GM19025 (cell line): ENCODE measurements around the gene TUT4.

ENCODE experiments used
- ATAC-seq: cut with Tn5 transposase; IDR thresholded peaks from one replicate; pipeline ENCODE4 v1.9.1; 2021; ENCODE audit warnings: mild to moderate bottlenecking, low read depth, moderate library complexity; ENCODE audit not compliant: unreplicated experiment

Gene TUT4

DNA sequence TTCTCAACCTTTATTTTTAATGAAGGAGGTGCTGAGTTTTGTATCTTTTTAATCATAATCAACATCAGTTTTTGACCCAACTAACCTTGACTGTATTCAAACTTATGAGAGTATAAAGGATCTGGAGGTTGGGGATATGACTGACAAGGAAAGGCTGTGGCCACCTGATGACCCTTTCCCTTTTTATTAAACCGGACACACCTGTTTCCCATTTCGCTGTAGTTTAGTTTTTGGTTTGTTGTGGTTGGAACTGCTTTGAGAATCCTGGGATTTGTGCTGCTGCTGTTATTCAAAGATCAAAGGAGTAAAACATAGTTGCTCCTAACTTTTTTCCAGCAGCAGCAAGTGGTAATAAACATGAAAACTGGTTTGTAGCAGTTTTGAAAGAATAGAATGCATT lies 136.1 kb downstream of the TUT4 start:
- ATAC-seq = no peak

DNA sequence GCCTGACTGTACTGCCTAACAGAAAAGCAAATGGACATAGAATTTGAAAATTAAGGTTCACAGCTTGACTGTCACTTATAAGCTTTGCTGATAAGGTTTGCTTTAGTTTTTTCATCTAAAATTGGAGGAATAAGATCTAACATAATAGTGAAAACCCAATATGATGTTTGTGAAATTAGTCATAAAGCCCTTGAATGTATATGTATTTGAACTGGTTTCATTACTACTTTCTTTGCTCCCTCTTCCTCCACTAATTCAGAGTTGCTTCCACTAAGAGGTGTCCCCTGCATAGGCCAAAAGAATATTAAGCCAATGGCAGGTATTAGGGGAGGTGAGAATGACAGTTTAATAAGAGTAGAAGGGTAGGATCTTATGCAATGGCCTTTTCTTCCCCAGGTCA lies 137.9 kb downstream of the TUT4 start:
- ATAC-seq = no peak

DNA sequence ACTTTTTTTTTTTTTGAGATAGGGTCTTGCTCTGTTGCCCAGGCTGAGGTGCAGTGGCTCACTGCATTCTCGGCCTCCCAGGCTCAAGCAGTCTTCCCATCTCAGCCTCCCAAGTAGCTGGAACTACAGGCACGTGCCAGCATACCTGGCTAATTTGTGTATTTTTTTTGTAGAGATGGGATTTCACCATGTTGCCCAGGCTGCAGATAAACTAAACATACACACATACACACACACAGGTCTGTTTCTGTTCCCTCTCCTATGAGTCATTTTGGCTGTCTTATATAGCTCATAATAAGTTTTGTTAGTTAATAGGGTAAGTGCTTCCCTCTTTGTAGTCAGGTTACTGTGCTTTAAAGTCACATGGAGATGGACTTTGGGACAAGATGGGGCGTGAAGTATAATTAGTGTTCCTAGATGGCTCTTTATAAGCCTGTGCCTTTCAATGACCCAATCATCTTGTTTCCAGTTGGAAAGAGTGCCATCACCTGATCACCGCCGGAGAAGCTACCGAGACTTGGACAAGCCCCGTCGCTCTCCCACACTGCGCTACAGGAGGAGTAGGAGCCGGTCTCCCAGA lies 139.4 kb downstream of the TUT4 start:
- no peak for ATAC-seq

DNA sequence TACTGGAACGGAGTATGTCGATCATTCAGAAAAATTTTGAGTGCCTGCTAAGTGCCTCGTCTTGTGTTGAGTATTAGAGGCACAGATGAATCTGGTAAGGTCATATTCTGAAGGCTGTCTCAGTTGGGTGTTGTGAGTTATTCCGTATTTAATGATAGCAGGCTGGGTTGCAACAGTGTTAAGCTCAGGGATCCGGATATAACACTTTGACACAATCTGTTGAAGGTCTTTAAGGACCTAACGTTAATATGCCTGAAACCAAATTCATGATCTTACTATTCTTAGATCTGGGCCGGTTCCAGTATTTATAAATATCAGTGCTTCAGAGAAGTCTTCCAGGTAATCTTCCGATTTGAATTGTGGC lies 147.9 kb downstream of the TUT4 start:
- no peak for ATAC-seq

DNA sequence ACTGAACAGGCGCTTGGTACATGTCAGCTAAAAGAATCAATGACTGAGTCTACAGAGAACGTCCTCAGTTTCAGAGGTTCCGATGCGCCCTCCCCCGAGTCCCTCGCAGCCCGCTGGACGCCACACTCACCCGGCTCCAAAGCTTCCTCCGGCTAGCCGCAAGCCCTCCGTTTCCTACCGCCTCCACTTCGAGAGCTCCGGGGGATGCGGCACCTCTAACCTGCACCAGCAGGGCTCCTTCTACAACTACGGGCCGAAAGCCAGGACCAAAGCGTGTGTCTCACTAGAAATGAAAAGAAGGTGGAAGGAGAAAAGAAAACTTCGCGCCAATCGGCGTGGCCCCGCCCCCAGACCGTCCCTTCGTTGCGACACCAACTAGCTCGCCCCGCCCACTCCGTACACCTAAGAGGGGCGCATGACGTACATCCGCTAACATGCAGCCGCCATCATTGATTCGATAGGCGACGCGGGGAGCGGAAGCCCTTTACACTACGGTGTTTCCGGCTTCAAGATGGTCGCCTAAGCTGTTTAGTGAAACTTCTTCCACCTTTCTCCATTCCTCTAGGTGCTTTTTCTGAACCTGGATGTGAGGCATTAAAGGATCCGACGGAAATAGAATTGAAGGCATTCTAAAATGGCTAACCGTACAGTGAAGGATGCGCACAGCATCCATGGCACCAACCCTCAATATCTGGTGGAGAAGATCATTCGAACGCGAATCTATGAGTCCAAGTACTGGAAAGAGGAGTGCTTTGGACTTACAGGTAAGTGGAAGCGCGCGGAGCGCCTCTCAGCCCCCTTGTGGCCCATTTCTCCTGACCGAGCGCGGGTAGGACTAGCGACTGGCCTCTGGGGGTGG lies 148.5 kb downstream of the TUT4 start, which contains the start of the genes ORC1 and PRPF38A:
TSS of gene ORC1 (minus strand) at position 308 of the 859 bp plus-strand sequence. CDS start 2,200 bp downstream, outside the sequence.
TSS of gene PRPF38A (plus strand) at position 487 of the 859 bp plus-strand sequence. CDS start at position 635, 148 bp downstream.
- ATAC-seq = peak; percentile 92

DNA sequence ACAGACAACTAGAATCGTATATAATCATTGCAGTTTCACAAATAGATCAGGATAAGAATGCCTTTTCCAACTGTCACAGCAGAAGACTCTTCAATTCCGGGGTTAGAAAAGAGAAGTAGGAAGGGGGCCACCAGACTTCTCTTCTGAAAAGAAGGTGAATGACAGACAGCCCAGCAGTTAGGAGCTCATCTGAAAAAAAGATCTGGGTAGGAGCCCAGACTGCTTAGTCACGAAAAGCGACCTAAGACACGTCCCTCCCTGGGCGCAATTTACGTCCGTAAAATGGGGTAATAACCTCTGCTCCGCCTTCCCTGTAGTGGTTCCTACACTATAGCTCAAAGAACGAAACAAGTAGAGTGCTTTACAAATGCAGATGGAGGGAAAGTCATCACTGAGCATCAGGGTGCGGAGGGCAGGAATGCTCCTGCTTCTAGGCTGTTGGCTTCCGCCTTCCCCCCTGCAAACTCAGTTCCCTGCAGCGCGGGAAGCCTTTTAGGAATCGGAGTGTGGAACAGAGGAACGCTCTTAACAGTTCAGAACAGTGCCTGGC lies 149.3 kb downstream of the TUT4 start:
- ATAC-seq = peak; percentile 8

DNA sequence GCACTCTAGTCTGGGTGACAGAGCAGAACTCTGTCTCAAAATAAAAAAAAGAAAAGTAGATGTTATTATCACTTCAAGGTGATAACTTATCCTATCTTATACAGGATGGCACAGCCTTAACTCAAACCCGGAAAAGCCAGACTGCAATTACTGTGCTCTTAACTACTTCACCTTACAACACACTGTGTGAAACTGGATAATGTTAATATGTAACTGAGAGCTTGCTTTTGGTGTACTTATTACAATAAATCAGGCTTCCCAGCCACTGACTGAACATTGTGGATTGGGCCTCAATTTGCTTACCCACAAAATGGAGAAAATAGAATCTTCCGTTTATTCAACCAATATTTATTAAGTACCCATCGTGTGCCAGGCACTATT lies 150.0 kb downstream of the TUT4 start:
- no peak for ATAC-seq

DNA sequence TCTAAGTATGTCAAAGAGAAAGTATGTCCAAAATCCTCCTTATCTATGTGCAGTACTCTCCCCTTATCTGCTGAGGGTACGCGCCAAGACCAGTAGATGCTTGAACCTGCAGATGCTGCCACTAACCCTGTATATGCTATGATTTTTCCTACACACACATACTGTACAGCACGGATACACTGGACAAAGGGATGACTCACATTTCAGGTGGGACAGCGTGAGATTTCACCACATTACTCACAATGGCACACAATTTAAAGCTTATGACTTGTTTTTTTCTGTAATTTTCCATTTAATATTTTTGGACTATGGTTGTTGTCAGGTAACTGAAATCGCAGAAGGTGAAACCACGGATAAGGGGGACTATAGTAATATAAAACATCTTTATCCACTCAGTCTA lies 152.8 kb downstream of the TUT4 start:
- ATAC-seq = no peak

DNA sequence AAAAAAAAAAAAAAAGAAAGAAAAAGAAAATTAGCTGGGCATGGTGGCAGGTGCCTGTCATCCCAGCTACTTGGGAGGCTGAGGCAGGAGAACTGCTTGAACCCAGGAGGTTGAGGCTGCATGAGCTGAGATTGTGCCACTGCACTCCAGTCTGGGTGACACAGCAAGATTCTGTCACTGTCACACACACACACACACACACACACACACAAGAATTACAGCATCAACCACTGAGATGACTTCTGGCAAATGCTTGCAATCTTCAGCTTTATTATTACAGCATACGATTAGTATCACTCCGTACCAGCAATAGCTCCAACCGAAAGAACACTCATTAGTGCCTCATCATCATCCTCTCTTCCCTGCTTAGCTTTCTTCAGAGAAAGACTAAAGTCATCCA lies 153.3 kb downstream of the TUT4 start:
- ATAC-seq = no peak

DNA sequence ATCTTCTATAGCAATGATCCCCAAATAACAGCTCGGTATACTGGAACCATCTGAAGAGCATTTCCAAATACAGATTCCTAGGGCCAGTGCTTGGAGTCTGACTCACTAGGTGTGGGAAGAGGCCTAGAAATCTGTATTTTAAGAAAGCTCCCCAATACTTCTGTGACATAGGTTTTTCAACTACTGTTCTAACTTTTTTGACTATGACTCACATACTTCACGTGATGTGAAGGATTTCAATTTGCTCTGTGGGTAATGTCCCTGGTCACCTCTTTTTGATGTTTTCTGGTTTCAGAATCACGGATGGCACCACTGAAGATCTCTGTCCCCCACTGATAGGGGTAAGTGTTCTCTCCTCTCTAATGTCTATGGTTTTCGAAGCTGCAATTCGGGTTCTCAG lies 159.7 kb downstream of the TUT4 start:
- ATAC-seq = no peak

DNA sequence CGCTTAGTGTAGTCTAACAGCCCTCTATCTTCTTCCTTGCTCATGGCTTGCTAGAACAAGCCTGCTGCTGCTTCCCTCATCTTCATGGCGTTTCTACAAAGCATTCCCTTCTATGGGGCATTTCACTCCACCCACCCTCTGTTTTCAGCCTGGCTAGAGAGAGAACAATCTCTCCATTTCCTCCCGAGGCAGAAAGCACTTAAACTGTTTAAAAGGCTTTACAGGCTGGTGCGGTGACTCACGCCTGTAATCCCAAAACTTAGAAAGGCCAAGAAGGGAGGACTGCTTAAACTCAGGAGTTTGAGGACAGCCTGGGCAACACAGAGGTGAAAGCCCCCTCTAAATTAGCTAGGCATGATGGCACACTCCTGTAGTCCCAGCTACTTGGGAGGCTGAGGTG lies 166.4 kb downstream of the TUT4 start:
- no peak for ATAC-seq

DNA sequence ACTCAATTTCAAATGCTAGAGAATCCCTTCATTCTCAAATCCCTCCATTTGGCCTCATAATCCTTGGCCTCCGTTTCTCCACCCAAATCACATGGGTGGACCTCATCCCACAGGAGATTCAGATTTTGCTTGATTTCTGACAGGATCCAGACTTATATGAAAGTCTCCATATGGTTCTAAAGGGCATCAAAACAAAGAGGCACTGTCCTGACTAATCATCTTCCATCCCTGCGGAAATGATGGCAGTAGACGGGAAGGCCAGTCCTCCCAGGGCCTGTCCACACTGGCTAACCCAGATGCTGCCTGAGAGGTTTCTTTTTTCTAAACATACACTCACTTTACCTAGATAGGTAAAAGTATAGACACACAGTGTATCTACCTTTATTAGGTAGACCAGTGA lies 167.5 kb downstream of the TUT4 start:
- ATAC-seq = no peak
